Prostate gland (tissue), 2 donors: ENCODE data around the gene GJB1.

Experiments used
- POLR2AphosphoS5 ChIP-seq: sonication (generic); formaldehyde crosslinking; IDR thresholded peaks from one replicate; pipeline ENCODE4 v1.6.1; 2017; ENCODE audit warnings: antibody characterized with exemption
- TF ChIP-seq, protein P1 (sequence below), 4 experiments: fragments of 200-600 bp in 2 of 4; fragments of 450-650 bp in 2 of 4; sonication (generic) in 2 of 4; IDR thresholded peaks; 1 replicate in 3 of 4; 2 replicates in 1 of 4; pipeline ENCODE4 v1.5.1; 2016 to 2019; ENCODE audit warnings: antibody characterized with exemption in 4 of 4, mild to moderate bottlenecking in 2 of 4, moderate library complexity in 2 of 4

DNA sequence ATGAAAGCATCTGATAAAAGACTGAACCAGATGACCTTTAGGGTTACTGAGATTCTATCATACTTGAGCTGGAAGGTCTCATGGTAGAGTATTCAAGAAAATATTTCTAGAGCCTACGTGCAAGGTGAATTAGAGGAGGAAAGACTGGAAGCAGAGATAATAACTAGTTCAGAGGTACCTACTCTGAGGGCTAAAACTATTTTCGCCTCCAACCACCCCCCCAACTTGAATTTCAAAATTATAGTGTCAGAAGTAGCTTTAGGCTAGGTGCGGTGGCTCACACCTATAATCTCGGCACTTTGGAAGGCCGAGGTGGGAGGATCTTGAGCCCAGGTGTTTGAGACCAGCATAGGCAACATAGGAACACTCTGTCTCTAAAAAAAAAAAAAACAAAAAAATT lies 47.5 kb upstream of the GJB1 start:
- TF ChIP-seq, protein P1, sequence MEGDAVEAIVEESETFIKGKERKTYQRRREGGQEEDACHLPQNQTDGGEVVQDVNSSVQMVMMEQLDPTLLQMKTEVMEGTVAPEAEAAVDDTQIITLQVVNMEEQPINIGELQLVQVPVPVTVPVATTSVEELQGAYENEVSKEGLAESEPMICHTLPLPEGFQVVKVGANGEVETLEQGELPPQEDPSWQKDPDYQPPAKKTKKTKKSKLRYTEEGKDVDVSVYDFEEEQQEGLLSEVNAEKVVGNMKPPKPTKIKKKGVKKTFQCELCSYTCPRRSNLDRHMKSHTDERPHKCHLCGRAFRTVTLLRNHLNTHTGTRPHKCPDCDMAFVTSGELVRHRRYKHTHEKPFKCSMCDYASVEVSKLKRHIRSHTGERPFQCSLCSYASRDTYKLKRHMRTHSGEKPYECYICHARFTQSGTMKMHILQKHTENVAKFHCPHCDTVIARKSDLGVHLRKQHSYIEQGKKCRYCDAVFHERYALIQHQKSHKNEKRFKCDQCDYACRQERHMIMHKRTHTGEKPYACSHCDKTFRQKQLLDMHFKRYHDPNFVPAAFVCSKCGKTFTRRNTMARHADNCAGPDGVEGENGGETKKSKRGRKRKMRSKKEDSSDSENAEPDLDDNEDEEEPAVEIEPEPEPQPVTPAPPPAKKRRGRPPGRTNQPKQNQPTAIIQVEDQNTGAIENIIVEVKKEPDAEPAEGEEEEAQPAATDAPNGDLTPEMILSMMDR (IDR thresholded peaks at IDR 0.05), result no peak
- TF ChIP-seq POLR2AphosphoS5, result no peak
